H9 (cell line): ENCODE results near the gene ANO6. TPM values are rescaled to one million over a fixed set of nuclear protein-coding genes. Genes with fewer than 3 reads are reported as not detected.

Experiments
- DNase-seq: peaks from one replicate; pipeline ENCODE4 v3.0.0-alpha.2; 2017
- H2AFZ ChIP-seq: one replicate; pipeline ENCODE4 v1.6.1; 2013; ENCODE audit warnings: mild to moderate bottlenecking, low read length, control low read depth, moderate library complexity
- H2AK5ac ChIP-seq: 2 replicates; pipeline ENCODE4 v1.6.1; 2013; ENCODE audit warnings: low read length, control low read depth, mixed read lengths; ENCODE audit not compliant: insufficient read length
- H2BK120ac ChIP-seq: one replicate; pipeline ENCODE4 v1.6.1; 2013; ENCODE audit warnings: low read depth, mild to moderate bottlenecking, low read length, control low read depth, inconsistent platforms; ENCODE audit not compliant: poor library complexity, severe bottlenecking
- H2BK12ac ChIP-seq: 2 replicates; pipeline ENCODE4 v1.6.1; 2013; ENCODE audit warnings: low read length, control low read depth, mixed read lengths, low read depth; ENCODE audit not compliant: insufficient read length
- H2BK15ac ChIP-seq: 2 replicates; pipeline ENCODE4 v1.6.1; 2013; ENCODE audit warnings: low read depth, low read length, control low read depth
- H2BK20ac ChIP-seq: one replicate; pipeline ENCODE4 v1.6.1; 2013; ENCODE audit warnings: low read depth, mild to moderate bottlenecking, low read length, control low read depth, inconsistent platforms; ENCODE audit not compliant: poor library complexity, severe bottlenecking
- H2BK5ac ChIP-seq: 2 replicates; pipeline ENCODE4 v1.6.1; 2013; ENCODE audit warnings: low read length, control low read depth, mixed read lengths; ENCODE audit not compliant: insufficient read length
- H3K14ac ChIP-seq: 2 replicates; pipeline ENCODE4 v1.6.1; 2013; ENCODE audit warnings: low read length, control low read depth; ENCODE audit not compliant: insufficient read depth
- H3K18ac ChIP-seq: 2 replicates; pipeline ENCODE4 v1.6.1; 2013; ENCODE audit warnings: low read depth, mild to moderate bottlenecking, mixed read lengths, low read length, control low read depth; ENCODE audit not compliant: insufficient read length
- H3K23ac ChIP-seq: 2 replicates; pipeline ENCODE4 v1.6.1; 2013; ENCODE audit warnings: low read length, control low read depth, mixed read lengths, low read depth; ENCODE audit not compliant: insufficient read length
- H3K23me2 ChIP-seq: 2 replicates; pipeline ENCODE4 v1.6.1; 2013; ENCODE audit warnings: low read depth, mild to moderate bottlenecking, mixed read lengths, low read length, control low read depth; ENCODE audit not compliant: insufficient read length, poor library complexity, severe bottlenecking
- H3K27ac ChIP-seq: 2 replicates; pipeline ENCODE4 v1.5.1; 2013; ENCODE audit warnings: low read length, control low read depth, mixed read lengths, low read depth; ENCODE audit not compliant: insufficient read length
- H3K27me3 ChIP-seq: 2 replicates; pipeline ENCODE4 v1.6.1; 2013; ENCODE audit warnings: low read length, control low read depth, inconsistent platforms; ENCODE audit not compliant: insufficient read depth
- H3K4ac ChIP-seq: 2 replicates; pipeline ENCODE4 v1.6.1; 2013; ENCODE audit warnings: low read depth, mild to moderate bottlenecking, control low read depth, inconsistent platforms, low read length, moderate library complexity
- H3K4me1 ChIP-seq: 2 replicates; pipeline ENCODE4 v1.6.1; 2013; ENCODE audit warnings: low read length, control low read depth, inconsistent platforms; ENCODE audit not compliant: insufficient read depth
- H3K4me2 ChIP-seq: 2 replicates; pipeline ENCODE4 v1.6.1; 2013; ENCODE audit warnings: low read length, control low read depth, mixed read lengths; ENCODE audit not compliant: insufficient read length, insufficient read depth
- H3K56ac ChIP-seq: 2 replicates; pipeline ENCODE4 v1.6.1; 2013; ENCODE audit warnings: low read depth, mild to moderate bottlenecking, mixed read lengths, low read length, control low read depth; ENCODE audit not compliant: insufficient read length
- H3K79me1 ChIP-seq: 2 replicates; pipeline ENCODE4 v1.6.1; 2013; ENCODE audit warnings: low read depth, mild to moderate bottlenecking, moderate library complexity, low read length, control low read depth, inconsistent platforms; ENCODE audit not compliant: insufficient read depth, poor library complexity, severe bottlenecking
- H3K79me2 ChIP-seq: 2 replicates; pipeline ENCODE4 v1.6.1; 2013; ENCODE audit warnings: low read length, control low read depth, inconsistent platforms; ENCODE audit not compliant: insufficient read depth
- H3K9ac ChIP-seq: 2 replicates; pipeline ENCODE4 v1.6.1; 2013; ENCODE audit warnings: low read length, control low read depth, mixed read lengths; ENCODE audit not compliant: insufficient read length; ENCODE audit errors: extremely low read depth
- H3K9me3 ChIP-seq: one replicate; pipeline ENCODE4 v1.6.1; 2013; ENCODE audit warnings: low read depth, low read length, inconsistent platforms; ENCODE audit not compliant: control insufficient read depth
- H3T11ph ChIP-seq: one replicate; pipeline ENCODE4 v1.6.1; 2013; ENCODE audit warnings: mild to moderate bottlenecking, low read length, control low read depth, inconsistent platforms
- H4K20me1 ChIP-seq: one replicate; pipeline ENCODE4 v1.6.1; 2013; ENCODE audit not compliant: control insufficient read depth, insufficient read length, insufficient read depth
- H4K5ac ChIP-seq: 2 replicates; pipeline ENCODE4 v1.6.1; 2013; ENCODE audit warnings: low read depth, mild to moderate bottlenecking, mixed read lengths, low read length, control low read depth; ENCODE audit not compliant: insufficient read length
- H4K8ac ChIP-seq: replicated peaks from 2 replicates; pipeline ENCODE4 v1.6.1; 2013; ENCODE audit warnings: low read length, control low read depth, mixed read lengths, low read depth; ENCODE audit not compliant: insufficient read length
- H4K91ac ChIP-seq: 2 replicates; pipeline ENCODE4 v1.6.1; 2013; ENCODE audit warnings: low read depth, mild to moderate bottlenecking, moderate library complexity, mixed read lengths, low read length, control low read depth; ENCODE audit not compliant: insufficient read length
- H3K27ac Mint-ChIP-seq, 3 experiments: 2 replicates in 2 of 3; 3 replicates in 1 of 3; pipeline ENCODE4 v1.8.0; 2020 to 2021; ENCODE audit warnings: mixed read lengths in 3 of 3, mild to moderate bottlenecking in 1 of 3, moderate library complexity in 1 of 3
- H3K27me3 Mint-ChIP-seq: 2 replicates; pipeline ENCODE4 v1.8.0; 2021; ENCODE audit warnings: low read depth, mild to moderate bottlenecking, moderate library complexity, mixed read lengths
- H3K36me3 Mint-ChIP-seq, 3 experiments: 2 replicates in 2 of 3; 3 replicates in 1 of 3; pipeline ENCODE4 v1.8.0; 2020 to 2021; ENCODE audit warnings: low read depth in 3 of 3, mixed read lengths in 3 of 3; ENCODE audit not compliant: insufficient read depth in 1 of 3
- H3K4me1 Mint-ChIP-seq, 2 experiments: 2 replicates each; pipeline ENCODE4 v1.8.0; 2020; ENCODE audit warnings: mixed read lengths in 2 of 2
- H3K4me3 Mint-ChIP-seq, 2 experiments: 2 replicates in 1 of 2; 3 replicates in 1 of 2; pipeline ENCODE4 v1.8.0; 2020 to 2021; ENCODE audit warnings: mild to moderate bottlenecking in 2 of 2, mixed read lengths in 2 of 2, moderate library complexity in 1 of 2
- H3K9me3 Mint-ChIP-seq, 2 experiments: 2 replicates in 1 of 2; 3 replicates in 1 of 2; pipeline ENCODE4 v1.8.0; 2020; ENCODE audit warnings: mild to moderate bottlenecking in 2 of 2, mixed read lengths in 2 of 2, moderate library complexity in 1 of 2
- CTCF ChIP-seq: fragments of 200-600 bp; sonication (generic); conservative IDR thresholded peaks from 3 replicates; pipeline ENCODE4 v1.8.0; 2021; ENCODE audit warnings: antibody characterized with exemption, mild to moderate bottlenecking
- WGBS: extraction: QIAGEN DNeasy Blood & Tissue Kit; methylation state at CpG from one replicate; pipeline ENCODE4 v1.1.7; 2013; ENCODE audit warnings: missing lambda C conversion rate, low lambda C conversion rate, mixed read lengths; ENCODE audit not compliant: insufficient read length; ENCODE audit errors: extremely low coverage; 5-methylcytosine and 5-hydroxymethylcytosine counted together
- total RNA-seq: library from RNA; stranded (reverse); gene quantifications from 2 replicates; pipeline ENCODE4 v1.2.1, GENCODE V29; 2021

Gene ANO6
- total RNA-seq, 1 experiment from 2014 or later = 24.3 TPM

DNA sequence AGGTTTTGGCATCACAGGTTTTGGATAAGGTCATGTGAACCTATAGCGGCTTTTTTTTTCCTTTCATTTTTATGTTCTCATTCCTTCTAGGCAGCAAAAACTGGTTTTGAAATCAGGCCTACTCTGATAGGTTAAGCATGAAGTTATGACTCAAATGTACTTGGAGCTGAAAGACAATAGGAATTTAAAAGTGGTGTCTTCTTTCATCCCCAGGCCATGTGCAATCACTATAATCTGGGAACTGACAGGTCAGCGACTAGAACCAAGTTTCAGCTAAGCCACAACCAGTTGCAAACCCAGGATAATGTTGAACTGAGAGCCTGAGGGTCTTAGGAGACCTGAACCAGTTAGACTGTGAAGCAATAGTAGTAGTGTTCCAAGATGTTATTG, 74.3 kb downstream of the ANO6 start:
- H3K9ac ChIP-seq = no peak overlapping the region
- no peaks in the 10 kb centered on the region for H3K27me3 Mint-ChIP-seq
- H4K8ac ChIP-seq = no peak overlapping the region
- no peak overlapping the region for H3K27ac ChIP-seq
- TF ChIP-seq CTCF = no peak
- H4K91ac ChIP-seq = no peak overlapping the region
- H3K23me2 ChIP-seq = no peaks in the 10 kb centered on the region
- H2AFZ ChIP-seq = no peak overlapping the region
- H3K4me1 Mint-ChIP-seq = peaks cover 17% of the 10 kb centered on the region in 2 experiments
- H2BK120ac ChIP-seq = no peak overlapping the region
- H2BK20ac ChIP-seq = no peak overlapping the region
- no peak overlapping the region for H2BK5ac ChIP-seq
- no peak overlapping the region for H3K23ac ChIP-seq
- H3K56ac ChIP-seq = no peak overlapping the region
- H3K14ac ChIP-seq = no peak overlapping the region
- no peaks in the 10 kb centered on the region; the same call in 1 of the 2 replicates for H3K4me1 ChIP-seq
- H3K27ac Mint-ChIP-seq = no peak overlapping the region
- WGBS = no CpG with 5 or more reads among the region's 2 CpGs
- H3K4me2 ChIP-seq = no peak overlapping the region
- H3K27me3 ChIP-seq = no peaks in the 10 kb centered on the region
- 0 out of 7 replicates have a peak, but pooled peaks cover 0 to 2% (median 0%) of the 10 kb centered on the region in 3 experiments for H3K36me3 Mint-ChIP-seq
- H3K4ac ChIP-seq = no peak overlapping the region
- no peak for DNase-seq
- H2AK5ac ChIP-seq = no peak overlapping the region
- no peak overlapping the region for H2BK12ac ChIP-seq
- no peaks in the 10 kb centered on the region for H3K9me3 Mint-ChIP-seq
- no peak overlapping the region for H3K4me3 Mint-ChIP-seq
- no peaks in the 10 kb centered on the region for H4K20me1 ChIP-seq
- H4K5ac ChIP-seq = no peak overlapping the region
- no peaks in the 10 kb centered on the region for H3K79me1 ChIP-seq
- no peaks in the 10 kb centered on the region for H3K9me3 ChIP-seq
- no peak overlapping the region for H3K18ac ChIP-seq
- H3K79me2 ChIP-seq = no peaks in the 10 kb centered on the region
- no peak overlapping the region for H3T11ph ChIP-seq
- no peak overlapping the region for H2BK15ac ChIP-seq
